SK-N-SH (cell line): Measurements from ENCODE around the gene PHACTR2.

ENCODE experiments used
- EP300 ChIP-seq, 2 experiments: IDR thresholded peaks; 2 replicates each; pipeline versions ENCODE4 v1.4.0 to v1.6.1; 2012; ENCODE audit warnings: borderline replicate concordance in 1 of 2, low read depth in 1 of 2, low read length in 1 of 2
- EZH2phosphoT487 ChIP-seq: fragments of 200-600 bp; sonication (generic); IDR thresholded peaks from 2 replicates; pipeline ENCODE4 v1.6.1; 2017; ENCODE audit warnings: low read depth, mixed run types, mild to moderate bottlenecking, antibody characterized with exemption, moderate library complexity, borderline replicate concordance
- NRF1 ChIP-seq: IDR thresholded peaks from 2 replicates; pipeline ENCODE4 v1.6.1; 2012; ENCODE audit warnings: low read depth, mild to moderate bottlenecking, low read length
- POLR2AphosphoS5 ChIP-seq: IDR thresholded peaks from 2 replicates; pipeline ENCODE4 v1.6.1; 2012; ENCODE audit warnings: low read depth, low read length
- RAD21 ChIP-seq: IDR thresholded peaks from 2 replicates; pipeline ENCODE4 v1.6.1; 2012; ENCODE audit warnings: mild to moderate bottlenecking, low read length
- SIN3A ChIP-seq: IDR thresholded peaks from 2 replicates; pipeline ENCODE4 v1.6.1; 2012; ENCODE audit warnings: low read depth, mild to moderate bottlenecking, low read length, moderate library complexity, borderline replicate concordance
- TF ChIP-seq, protein P1 (sequence below): fragments of 200-600 bp; sonication (generic); IDR thresholded peaks from 2 replicates; pipeline ENCODE4 v1.6.1; 2017; ENCODE audit warnings: antibody characterized with exemption, mild to moderate bottlenecking, moderate library complexity

DNA sequence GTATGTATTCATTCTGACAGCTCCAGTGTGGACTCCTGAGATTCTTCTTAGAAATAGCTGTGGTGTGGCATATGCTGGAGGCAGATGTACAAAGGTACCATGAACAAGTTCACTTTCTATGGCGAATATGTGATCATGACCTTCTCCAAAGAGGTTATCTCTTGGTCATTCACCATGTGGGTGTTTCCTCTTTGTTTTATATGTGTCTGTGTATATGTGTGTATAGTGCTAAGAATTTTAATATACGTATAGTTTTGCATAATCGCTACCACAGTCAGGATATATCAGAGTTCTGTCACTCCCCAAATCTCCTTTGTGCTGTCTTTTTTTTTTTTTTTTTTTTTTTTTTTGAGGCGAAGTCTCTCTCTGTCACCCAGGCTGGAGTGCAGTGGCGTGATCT is 47.1 kb downstream of the PHACTR2 start:
- TF ChIP-seq SIN3A (no peak), EZH2phosphoT487 (no peak), NRF1 (no peak), EP300 (IDR thresholded peaks at IDR 0.05; ENCODE audit: borderline replicate concordance in 1 of 2, low read depth in 1 of 2, low read length in 1 of 2) (no peak), RAD21 (no peak), POLR2AphosphoS5 (no peak)
- TF ChIP-seq, protein P1, sequence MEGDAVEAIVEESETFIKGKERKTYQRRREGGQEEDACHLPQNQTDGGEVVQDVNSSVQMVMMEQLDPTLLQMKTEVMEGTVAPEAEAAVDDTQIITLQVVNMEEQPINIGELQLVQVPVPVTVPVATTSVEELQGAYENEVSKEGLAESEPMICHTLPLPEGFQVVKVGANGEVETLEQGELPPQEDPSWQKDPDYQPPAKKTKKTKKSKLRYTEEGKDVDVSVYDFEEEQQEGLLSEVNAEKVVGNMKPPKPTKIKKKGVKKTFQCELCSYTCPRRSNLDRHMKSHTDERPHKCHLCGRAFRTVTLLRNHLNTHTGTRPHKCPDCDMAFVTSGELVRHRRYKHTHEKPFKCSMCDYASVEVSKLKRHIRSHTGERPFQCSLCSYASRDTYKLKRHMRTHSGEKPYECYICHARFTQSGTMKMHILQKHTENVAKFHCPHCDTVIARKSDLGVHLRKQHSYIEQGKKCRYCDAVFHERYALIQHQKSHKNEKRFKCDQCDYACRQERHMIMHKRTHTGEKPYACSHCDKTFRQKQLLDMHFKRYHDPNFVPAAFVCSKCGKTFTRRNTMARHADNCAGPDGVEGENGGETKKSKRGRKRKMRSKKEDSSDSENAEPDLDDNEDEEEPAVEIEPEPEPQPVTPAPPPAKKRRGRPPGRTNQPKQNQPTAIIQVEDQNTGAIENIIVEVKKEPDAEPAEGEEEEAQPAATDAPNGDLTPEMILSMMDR, result no peak
